ENCODE results near the gene PPP4R1.

GRCh38 chr18:9613550-9614400, 584 bp downstream of the PPP4R1 start:
- TF ChIP-seq YY1 (IDR thresholded peaks at IDR 0.05; ENCODE audit: insufficient read depth, insufficient read length): no peak
- no peak for TF ChIP-seq ZNF274 (IDR thresholded peaks at IDR 0.05; ENCODE audit: low read depth, low read length)
